Loucy (cell line): Measurements from ENCODE around the gene LRRC42.

Source experiments
- CTCF ChIP-seq: fragments of 200-600 bp; sonication (generic); conservative IDR thresholded peaks from 2 replicates; pipeline ENCODE4 v1.5.1; 2014; ENCODE audit warnings: mild to moderate bottlenecking, antibody characterized with exemption, low read length
- EZH2phosphoT487 ChIP-seq: fragments of 200-600 bp; IDR thresholded peaks from 2 replicates; pipeline ENCODE4 v1.6.1; 2018; ENCODE audit warnings: antibody characterized with exemption, mild to moderate bottlenecking, moderate library complexity, borderline replicate concordance

DNA sequence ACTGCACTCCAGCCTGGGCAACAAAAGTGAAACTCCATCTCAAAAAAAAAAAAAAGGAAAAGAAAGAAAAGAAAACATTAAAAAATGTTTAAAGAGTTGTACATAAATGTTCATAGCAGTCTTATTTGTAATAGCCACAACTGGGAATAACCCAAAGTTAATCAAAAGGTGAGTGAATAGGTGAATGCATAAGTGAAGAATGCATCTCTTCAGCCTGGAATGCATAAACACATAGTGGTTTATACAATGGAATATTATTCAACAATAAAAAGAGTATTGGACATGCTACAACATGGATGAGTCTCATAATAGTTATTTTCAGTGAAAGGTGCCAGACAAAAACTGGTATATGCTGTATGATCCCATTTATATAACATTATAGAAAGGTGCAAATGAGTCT, 53.8 kb downstream of the LRRC42 start:
- TF ChIP-seq CTCF = no peak
- TF ChIP-seq EZH2phosphoT487 = no peak
